DOHH2 (cell line): Measurements from ENCODE around the gene DCDC1.

Experiments
- H3F3A ChIP-seq: fragments of 200-600 bp; sonication (generic), shearing (Covaris generic); 2 replicates; pipeline ENCODE4 v1.6.0; 2016; ENCODE audit warnings: antibody characterized with exemption, mild to moderate bottlenecking; ENCODE audit not compliant: control insufficient read depth, insufficient read depth
- H3K27ac ChIP-seq: fragments of 200-600 bp; sonication (generic); 2 replicates; pipeline ENCODE4 v1.5.1; 2014; ENCODE audit warnings: low read depth, mild to moderate bottlenecking, low read length, moderate library complexity
- H3K27me3 ChIP-seq: fragments of 200-600 bp; sonication (generic); 2 replicates; pipeline ENCODE4 v1.6.1; 2014; ENCODE audit warnings: mild to moderate bottlenecking, low read length, mixed read lengths; ENCODE audit not compliant: control insufficient read depth
- H3K36me3 ChIP-seq: fragments of 200-600 bp; sonication (generic); 2 replicates; pipeline ENCODE4 v1.6.1; 2014; ENCODE audit warnings: mild to moderate bottlenecking, low read length, moderate library complexity, mixed read lengths; ENCODE audit not compliant: control insufficient read depth
- H3K4me1 ChIP-seq: fragments of 200-600 bp; sonication (generic); 2 replicates; pipeline ENCODE4 v1.6.1; 2014; ENCODE audit warnings: mild to moderate bottlenecking, low read length, mixed read lengths; ENCODE audit not compliant: control insufficient read depth
- H3K4me2 ChIP-seq: fragments of 200-600 bp; sonication (generic); 2 replicates; pipeline ENCODE4 v1.6.0; 2014; ENCODE audit warnings: mild to moderate bottlenecking, low read length, moderate library complexity
- H3K4me3 ChIP-seq: fragments of 200-600 bp; sonication (generic); 2 replicates; pipeline ENCODE4 v1.5.1; 2014; ENCODE audit warnings: mild to moderate bottlenecking, low read length, mixed read lengths
- H3K79me2 ChIP-seq: fragments of 200-600 bp; sonication (generic); 2 replicates; pipeline ENCODE4 v1.6.1; 2014; ENCODE audit warnings: mild to moderate bottlenecking, low read length, mixed read lengths; ENCODE audit not compliant: control insufficient read depth
- H3K9me2 ChIP-seq: fragments of 200-600 bp; sonication (generic); replicated peaks from 2 replicates; pipeline ENCODE4 v1.6.1; 2014; ENCODE audit warnings: mild to moderate bottlenecking, low read length, mixed read lengths; ENCODE audit not compliant: control insufficient read depth
- H3K9me3 ChIP-seq: fragments of 200-600 bp; sonication (generic); 2 replicates; pipeline ENCODE4 v1.6.1; 2014; ENCODE audit warnings: antibody characterized with exemption, low read length, mixed read lengths; ENCODE audit not compliant: control insufficient read depth, insufficient read depth
- H4K20me1 ChIP-seq: fragments of 200-600 bp; sonication (generic); 2 replicates; pipeline ENCODE4 v1.6.0; 2014; ENCODE audit warnings: low read depth, mild to moderate bottlenecking, antibody characterized with exemption, low read length, moderate library complexity; ENCODE audit not compliant: control insufficient read depth, insufficient read depth
- CTCF ChIP-seq: fragments of 200-600 bp; sonication (generic); IDR thresholded peaks from one replicate; pipeline ENCODE4 v1.5.1; 2014; ENCODE audit warnings: antibody characterized with exemption, mild to moderate bottlenecking, low read depth, low read length; ENCODE audit not compliant: poor library complexity, severe bottlenecking
- EZH2phosphoT487 ChIP-seq: fragments of 200-600 bp; sonication (generic); IDR thresholded peaks from 2 replicates; pipeline ENCODE4 v1.6.1; 2017; ENCODE audit warnings: borderline replicate concordance, mild to moderate bottlenecking, antibody characterized with exemption, low read length, moderate library complexity, mixed read lengths

Gene DCDC1

GRCh38 chr11:30861531-30861930 lies 508.0 kb downstream of the DCDC1 start:
- Histone ChIP-seq H4K20me1 (no peaks in the 10 kb centered on the region), H3K4me1 (no peaks in the 10 kb centered on the region), H3K79me2 (no peaks in the 10 kb centered on the region), H3K36me3 (no peaks in the 10 kb centered on the region), H3K4me2 (no peak overlapping the region), H3K4me3 (no peak overlapping the region), H3K27me3 (no peaks in the 10 kb centered on the region), H3K27ac (no peak overlapping the region), H3K9me2 (no peaks in the 10 kb centered on the region), H3F3A (no peaks in the 10 kb centered on the region), H3K9me3 (no peaks in the 10 kb centered on the region)
- TF ChIP-seq CTCF = no peak

- TF ChIP-seq CTCF (no peak), EZH2phosphoT487 (no peak)
- Histone ChIP-seq H3F3A (no peaks in the 10 kb centered on the region), H3K36me3 (no peaks in the 10 kb centered on the region), H3K9me3 (no peaks in the 10 kb centered on the region), H3K9me2 (no peaks in the 10 kb centered on the region), H4K20me1 (no peaks in the 10 kb centered on the region), H3K4me3 (no peak overlapping the region), H3K4me1 (no peaks in the 10 kb centered on the region), H3K27me3 (no peaks in the 10 kb centered on the region), H3K79me2 (no peaks in the 10 kb centered on the region), H3K4me2 (no peak overlapping the region), H3K27ac (no peak overlapping the region)
These were observed 508.5 kb downstream of the DCDC1 start for GRCh38 chr11:30861064-30861463.

- TF ChIP-seq EZH2phosphoT487 (no peak), CTCF (no peak)
- Histone ChIP-seq H3K4me2 (no peak overlapping the region), H3K4me1 (no peaks in the 10 kb centered on the region), H3K9me2 (no peaks in the 10 kb centered on the region), H4K20me1 (no peaks in the 10 kb centered on the region), H3K4me3 (no peak overlapping the region), H3K27ac (no peak overlapping the region), H3K36me3 (no peaks in the 10 kb centered on the region), H3F3A (no peaks in the 10 kb centered on the region), H3K9me3 (no peaks in the 10 kb centered on the region), H3K79me2 (no peaks in the 10 kb centered on the region), H3K27me3 (no peaks in the 10 kb centered on the region)
These were observed 509.4 kb downstream of the DCDC1 start for GRCh38 chr11:30860146-30860545.

GRCh38 chr11:30859669-30860068 lies 509.9 kb downstream of the DCDC1 start:
- Histone ChIP-seq H3K4me3 (no peak overlapping the region), H3K27me3 (no peaks in the 10 kb centered on the region), H3K27ac (no peak overlapping the region), H3K9me2 (no peaks in the 10 kb centered on the region), H3F3A (no peaks in the 10 kb centered on the region), H3K4me2 (no peak overlapping the region), H3K9me3 (no peaks in the 10 kb centered on the region), H3K4me1 (no peaks in the 10 kb centered on the region), H4K20me1 (no peaks in the 10 kb centered on the region), H3K79me2 (no peaks in the 10 kb centered on the region), H3K36me3 (no peaks in the 10 kb centered on the region)
- TF ChIP-seq CTCF (no peak), EZH2phosphoT487 (no peak)
